ENCODE results near the gene TAMALIN.

GRCh38 chr12:51974646-51975045 lies 32.1 kb upstream of the TAMALIN start:
- TF ChIP-seq CTCF (IDR thresholded peaks at IDR 0.05; ENCODE audit: insufficient read depth, low read length) (no peak), POLR2AphosphoS5 (IDR thresholded peaks at IDR 0.05; ENCODE audit: low read depth) (no peak), REST (IDR thresholded peaks at IDR 0.05; ENCODE audit: insufficient replicate concordance, low read depth) (no peak), GABPA (IDR thresholded peaks at IDR 0.05; ENCODE audit: low read depth) (no peak)

Data from HL-60 (cell line).